Nephron (organoid): ENCODE measurements around the gene INAVA.

Experiments used
- H3K27ac Mint-ChIP-seq, 3 experiments: 2 replicates each; pipeline ENCODE4 v1.8.0; 2020; ENCODE audit warnings: mixed read lengths in 3 of 3, mild to moderate bottlenecking in 2 of 3, moderate library complexity in 1 of 3
- H3K27me3 Mint-ChIP-seq: 2 replicates; pipeline ENCODE4 v1.8.0; 2021; ENCODE audit warnings: low read depth, mild to moderate bottlenecking, moderate library complexity, mixed read lengths
- H3K36me3 Mint-ChIP-seq: 2 replicates; pipeline ENCODE4 v1.8.0; 2020; ENCODE audit warnings: low read depth, mixed read lengths
- H3K4me1 Mint-ChIP-seq: 2 replicates; pipeline ENCODE4 v1.8.0; 2020; ENCODE audit warnings: mixed read lengths
- H3K4me3 Mint-ChIP-seq, 3 experiments: 2 replicates each; pipeline ENCODE4 v1.8.0; 2020; ENCODE audit warnings: mild to moderate bottlenecking in 3 of 3, mixed read lengths in 3 of 3, moderate library complexity in 2 of 3
- H3K9me3 Mint-ChIP-seq: 2 replicates; pipeline ENCODE4 v1.8.0; 2020; ENCODE audit warnings: mixed read lengths
- TF ChIP-seq, protein P1 (sequence below), 3 experiments: fragments of 200-600 bp; sonication (generic); IDR thresholded peaks; one replicate each; pipeline ENCODE4 v1.5.0; 2021; ENCODE audit warnings: antibody characterized with exemption in 3 of 3; ENCODE audit not compliant: unreplicated experiment in 3 of 3

Gene INAVA

DNA sequence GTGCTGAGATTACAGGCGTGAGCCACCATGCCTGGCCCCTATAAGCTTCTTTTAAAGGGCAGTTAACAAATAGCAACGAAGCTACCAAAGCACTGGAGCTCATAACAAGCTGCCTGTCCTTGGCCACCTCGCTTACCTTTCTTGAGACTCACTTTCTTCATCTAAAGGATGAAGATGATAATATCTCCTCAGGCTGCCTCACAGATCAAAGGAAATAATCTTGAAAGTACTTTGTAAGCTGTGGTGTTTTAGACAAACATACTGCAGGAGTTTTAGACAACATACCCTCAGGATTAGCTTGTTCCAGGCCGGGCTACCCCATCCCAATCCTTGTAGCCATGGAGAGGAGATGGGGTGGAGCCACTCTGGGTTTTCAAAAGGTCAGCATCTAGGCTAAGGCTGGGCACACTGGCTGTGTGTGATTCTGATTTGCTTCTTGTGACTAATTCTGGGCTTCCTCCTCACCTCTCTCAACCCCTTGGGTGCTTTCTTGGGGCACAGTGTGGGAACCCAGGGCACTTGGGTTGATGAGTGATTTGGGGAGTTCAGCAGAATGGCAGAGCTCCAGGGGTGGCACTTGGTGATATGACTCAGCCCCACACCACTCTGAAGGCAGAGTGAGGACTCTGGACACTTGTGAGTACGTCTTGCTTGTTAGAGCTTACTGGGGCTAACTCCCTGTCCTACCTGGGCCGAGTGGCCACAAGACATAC lies 16.7 kb upstream of the INAVA start:
- Mint-ChIP-seq H3K9me3 (no peaks in the 10 kb centered on the region), H3K36me3 (no peaks in the 10 kb centered on the region), H3K27me3 (peaks cover 22% of the 10 kb centered on the region), H3K4me3 (no peak overlapping the region), H3K27ac (no peak overlapping the region), H3K4me1 (peaks cover 5% of the 10 kb centered on the region)
- TF ChIP-seq, protein P1, sequence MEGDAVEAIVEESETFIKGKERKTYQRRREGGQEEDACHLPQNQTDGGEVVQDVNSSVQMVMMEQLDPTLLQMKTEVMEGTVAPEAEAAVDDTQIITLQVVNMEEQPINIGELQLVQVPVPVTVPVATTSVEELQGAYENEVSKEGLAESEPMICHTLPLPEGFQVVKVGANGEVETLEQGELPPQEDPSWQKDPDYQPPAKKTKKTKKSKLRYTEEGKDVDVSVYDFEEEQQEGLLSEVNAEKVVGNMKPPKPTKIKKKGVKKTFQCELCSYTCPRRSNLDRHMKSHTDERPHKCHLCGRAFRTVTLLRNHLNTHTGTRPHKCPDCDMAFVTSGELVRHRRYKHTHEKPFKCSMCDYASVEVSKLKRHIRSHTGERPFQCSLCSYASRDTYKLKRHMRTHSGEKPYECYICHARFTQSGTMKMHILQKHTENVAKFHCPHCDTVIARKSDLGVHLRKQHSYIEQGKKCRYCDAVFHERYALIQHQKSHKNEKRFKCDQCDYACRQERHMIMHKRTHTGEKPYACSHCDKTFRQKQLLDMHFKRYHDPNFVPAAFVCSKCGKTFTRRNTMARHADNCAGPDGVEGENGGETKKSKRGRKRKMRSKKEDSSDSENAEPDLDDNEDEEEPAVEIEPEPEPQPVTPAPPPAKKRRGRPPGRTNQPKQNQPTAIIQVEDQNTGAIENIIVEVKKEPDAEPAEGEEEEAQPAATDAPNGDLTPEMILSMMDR (IDR thresholded peaks at IDR 0.05; ENCODE audit: unreplicated experiment in 3 of 3), result no peak

DNA sequence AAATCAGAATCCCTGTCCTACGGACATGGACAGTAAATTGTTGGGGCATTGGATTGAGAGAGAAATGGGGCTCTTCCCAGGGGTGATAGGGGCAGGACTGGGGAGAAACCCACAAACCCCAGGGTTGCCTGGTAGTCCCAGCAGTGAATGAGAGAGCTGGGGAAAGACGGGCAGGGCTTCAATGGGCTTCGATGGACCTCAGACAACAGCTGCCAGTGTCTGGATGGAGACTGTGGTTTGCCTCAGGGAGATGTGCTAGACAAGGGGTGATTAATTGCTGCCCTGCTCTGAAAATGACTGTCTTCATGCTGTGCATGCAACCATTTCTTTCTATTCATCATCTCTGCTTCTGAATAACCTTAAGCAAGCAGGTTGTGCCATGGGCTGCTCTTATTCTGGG lies 14.5 kb upstream of the INAVA start:
- H3K4me3 Mint-ChIP-seq, result no peak overlapping the region
- no peaks in the 10 kb centered on the region for H3K36me3 Mint-ChIP-seq
- TF ChIP-seq, protein P1 (IDR thresholded peaks at IDR 0.05; ENCODE audit: unreplicated experiment in 3 of 3), result no peak
- H3K27ac Mint-ChIP-seq, result no peak overlapping the region
- H3K27me3 Mint-ChIP-seq, result peaks cover 22% of the 10 kb centered on the region
- no peaks in the 10 kb centered on the region for H3K9me3 Mint-ChIP-seq
- peaks cover 5% of the 10 kb centered on the region for H3K4me1 Mint-ChIP-seq

DNA sequence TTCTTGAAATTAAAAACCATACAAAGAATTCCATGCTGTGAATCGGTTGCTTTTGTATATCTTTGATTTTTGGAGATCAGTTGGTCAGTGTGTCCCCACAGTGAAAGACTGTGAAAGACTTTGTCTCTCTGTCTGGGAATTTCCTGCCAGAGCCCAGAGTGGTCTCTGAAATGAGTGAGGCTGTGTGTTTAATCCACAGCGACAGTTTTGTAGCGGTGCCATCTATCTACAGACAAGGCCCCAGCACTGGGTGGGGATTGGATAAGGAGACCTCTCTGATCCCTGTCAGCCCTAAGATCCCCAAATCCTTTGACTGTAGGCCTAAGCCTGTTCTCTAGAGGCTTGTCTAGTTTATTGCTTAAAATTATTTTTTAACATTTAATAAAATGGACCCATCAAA lies 11.6 kb upstream of the INAVA start:
- H3K9me3 Mint-ChIP-seq, result no peaks in the 10 kb centered on the region
- no peaks in the 10 kb centered on the region for H3K36me3 Mint-ChIP-seq
- peaks cover 27% of the 10 kb centered on the region for H3K27me3 Mint-ChIP-seq
- TF ChIP-seq, protein P1 (IDR thresholded peaks at IDR 0.05; ENCODE audit: unreplicated experiment in 3 of 3), result no peak
- no peak overlapping the region for H3K4me3 Mint-ChIP-seq
- H3K27ac Mint-ChIP-seq, result no peak overlapping the region
- peaks cover 9% of the 10 kb centered on the region for H3K4me1 Mint-ChIP-seq

DNA sequence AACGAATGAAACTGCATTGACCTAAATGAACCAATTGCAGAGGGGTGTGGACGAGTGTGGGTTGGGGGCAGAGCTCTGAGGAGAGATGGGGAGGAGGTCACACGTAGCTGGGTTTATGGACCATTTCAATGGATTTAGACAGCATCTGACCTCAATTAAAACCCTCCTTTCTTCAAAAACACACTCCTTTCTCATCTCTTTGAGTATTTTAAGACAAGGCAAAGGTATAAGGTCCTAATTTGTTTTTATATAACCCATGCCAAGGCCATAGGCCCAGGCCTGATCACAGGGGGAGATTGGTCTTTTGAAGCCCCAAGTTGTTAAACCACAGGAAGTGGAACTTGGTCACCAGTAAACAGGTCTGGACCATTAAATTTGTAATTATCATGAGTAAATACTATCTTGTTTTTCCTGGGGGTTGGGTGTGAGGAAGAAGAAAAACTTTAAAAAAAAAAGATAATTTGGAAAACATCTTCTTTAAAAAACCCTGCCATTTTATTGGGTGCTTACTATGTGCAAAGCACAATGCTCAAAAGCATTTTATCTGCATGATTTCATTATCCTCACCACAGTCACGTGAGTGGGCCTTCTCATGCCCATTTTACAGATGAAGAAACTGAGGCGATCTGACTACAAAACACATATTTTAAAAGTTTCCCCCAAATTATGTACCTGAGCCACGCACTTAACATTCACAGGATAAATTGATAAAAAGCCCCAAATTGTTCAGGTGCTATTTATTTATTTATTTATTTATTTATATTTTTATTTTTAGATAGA lies 8.9 kb upstream of the INAVA start:
- no peak overlapping the region for H3K27ac Mint-ChIP-seq
- peaks cover 20% of the 10 kb centered on the region for H3K4me1 Mint-ChIP-seq
- no peaks in the 10 kb centered on the region for H3K9me3 Mint-ChIP-seq
- H3K27me3 Mint-ChIP-seq, result peaks cover 24% of the 10 kb centered on the region
- H3K36me3 Mint-ChIP-seq, result no peaks in the 10 kb centered on the region
- TF ChIP-seq, protein P1 (IDR thresholded peaks at IDR 0.05; ENCODE audit: unreplicated experiment in 3 of 3), result no peak
- no peak overlapping the region for H3K4me3 Mint-ChIP-seq

DNA sequence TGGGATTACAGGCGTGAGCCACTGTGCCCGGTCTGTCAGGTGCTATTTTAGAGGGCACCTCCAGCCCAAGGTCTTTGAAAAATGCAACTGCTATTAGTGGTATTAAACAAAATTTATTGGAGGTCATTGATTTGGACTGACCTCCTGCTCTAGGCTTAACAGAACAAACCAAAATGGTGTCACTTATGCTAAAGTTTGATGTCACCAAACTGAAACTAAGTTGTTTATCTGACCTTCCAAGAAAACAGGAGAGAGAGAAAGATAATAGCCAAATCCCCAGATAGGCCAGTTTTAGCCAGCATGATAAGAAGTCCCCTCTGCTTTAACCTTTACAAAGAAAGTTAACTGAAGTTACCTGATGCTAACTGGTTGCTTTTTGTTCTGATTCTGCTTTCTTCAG lies 8.1 kb upstream of the INAVA start:
- H3K27ac Mint-ChIP-seq, result no peak overlapping the region
- peaks cover 20% of the 10 kb centered on the region for H3K27me3 Mint-ChIP-seq
- peaks cover 20% of the 10 kb centered on the region for H3K4me1 Mint-ChIP-seq
- H3K4me3 Mint-ChIP-seq, result no peak overlapping the region
- TF ChIP-seq, protein P1 (IDR thresholded peaks at IDR 0.05; ENCODE audit: unreplicated experiment in 3 of 3), result no peak
- H3K9me3 Mint-ChIP-seq, result no peaks in the 10 kb centered on the region
- H3K36me3 Mint-ChIP-seq, result no peaks in the 10 kb centered on the region
